Progenitor cell of endocrine pancreas (in vitro differentiated cells): Measurements from ENCODE around the gene WFDC1. TPM values are rescaled to one million over a fixed set of nuclear protein-coding genes. Genes with fewer than 3 reads are reported as not detected.

Experiments used
- DNase-seq: peaks from one replicate; pipeline ENCODE4 v3.0.0; 2021; ENCODE audit warnings: low spot score; ENCODE audit not compliant: unreplicated experiment
- H3K27ac Mint-ChIP-seq: 2 replicates; pipeline ENCODE4 v1.8.0; 2021; ENCODE audit warnings: mild to moderate bottlenecking, moderate library complexity, mixed read lengths
- H3K27me3 Mint-ChIP-seq: 2 replicates; pipeline ENCODE4 v1.8.0; 2021; ENCODE audit warnings: mixed read lengths
- H3K36me3 Mint-ChIP-seq: 2 replicates; pipeline ENCODE4 v1.8.0; 2022; ENCODE audit warnings: mixed read lengths; ENCODE audit not compliant: insufficient read depth
- H3K4me1 Mint-ChIP-seq: 2 replicates; pipeline ENCODE4 v1.8.0; 2021; ENCODE audit warnings: low read depth, mixed read lengths
- H3K4me3 Mint-ChIP-seq: 2 replicates; pipeline ENCODE4 v1.8.0; 2021; ENCODE audit warnings: low read depth, mild to moderate bottlenecking, moderate library complexity, mixed read lengths
- H3K9me3 Mint-ChIP-seq: 2 replicates; pipeline ENCODE4 v1.8.0; 2021; ENCODE audit warnings: low read depth, mixed read lengths
- CTCF ChIP-seq: fragments of 200-600 bp; sonication (generic); IDR thresholded peaks from one replicate; pipeline ENCODE4 v1.5.0; 2021; ENCODE audit warnings: antibody characterized with exemption, mild to moderate bottlenecking; ENCODE audit not compliant: unreplicated experiment
- total RNA-seq: library from RNA; stranded (reverse); gene quantifications from 2 replicates; pipeline ENCODE4 v1.2.1, GENCODE V29; 2021

WFDC1 gene
- total RNA-seq, 1 donor from 2014 or later, result 0.24 TPM

DNA sequence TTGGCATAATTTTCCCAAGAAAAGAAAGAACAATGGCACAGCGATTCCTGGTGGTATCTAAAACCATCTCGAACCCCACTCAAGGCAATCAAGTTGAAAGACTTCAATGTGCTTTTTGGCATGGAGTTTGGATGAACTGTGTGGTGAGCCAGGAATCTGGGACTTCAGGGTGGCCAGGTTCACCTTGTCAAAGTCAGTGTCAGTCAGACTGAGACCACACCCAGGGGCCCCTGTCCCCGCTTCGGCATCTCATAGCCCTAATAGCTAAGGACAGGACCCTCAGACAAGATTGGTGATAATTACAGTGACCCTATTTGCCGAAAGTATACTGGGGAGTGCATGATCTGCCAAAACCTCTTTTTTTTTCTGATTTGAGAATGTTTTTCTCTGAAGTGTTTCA is 25.8 kb downstream of the WFDC1 start:
- Mint-ChIP-seq H3K4me1 (no peaks in the 10 kb centered on the region), H3K27me3 (peaks cover 12% of the 10 kb centered on the region), H3K27ac (no peak overlapping the region), H3K4me3 (no peak overlapping the region), H3K9me3 (no peaks in the 10 kb centered on the region), H3K36me3 (no peaks in the 10 kb centered on the region)
- TF ChIP-seq CTCF, result no peak
- no peak for DNase-seq

GRCh38 chr16:84321932-84322331 is 27.3 kb downstream of the WFDC1 start:
- Mint-ChIP-seq H3K27ac (no peak overlapping the region), H3K4me1 (no peaks in the 10 kb centered on the region), H3K27me3 (peaks cover 7% of the 10 kb centered on the region), H3K36me3 (no peaks in the 10 kb centered on the region), H3K4me3 (no peak overlapping the region), H3K9me3 (no peaks in the 10 kb centered on the region)
- DNase-seq, result no peak
- no peak for TF ChIP-seq CTCF

- Mint-ChIP-seq H3K4me3 (no peak overlapping the region), H3K27me3 (peaks cover 9% of the 10 kb centered on the region), H3K9me3 (no peaks in the 10 kb centered on the region), H3K36me3 (no peaks in the 10 kb centered on the region), H3K27ac (no peak overlapping the region), H3K4me1 (no peaks in the 10 kb centered on the region)
- TF ChIP-seq CTCF, result no peak
- no peak for DNase-seq
Measured at GRCh38 chr16:84322749-84323148, 28.1 kb downstream of the WFDC1 start.

DNA sequence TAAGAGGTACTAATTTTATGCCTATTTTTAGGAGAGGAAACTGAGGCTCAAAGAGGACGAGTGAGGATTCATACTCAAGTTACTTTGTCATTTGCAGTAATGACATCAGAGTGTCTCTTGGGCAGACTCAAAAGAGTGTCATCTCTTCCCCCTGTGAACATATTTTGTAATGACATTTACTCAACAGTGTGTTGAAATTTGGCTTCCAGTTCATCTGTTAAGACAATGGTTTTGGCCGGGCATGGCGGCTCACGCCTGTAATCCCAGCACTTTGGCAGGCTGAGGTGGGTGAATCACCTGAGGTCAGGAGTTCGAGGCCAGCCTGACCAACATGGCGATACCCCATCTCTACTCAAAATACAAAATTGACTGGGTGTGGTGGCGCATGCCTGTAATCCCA is 28.9 kb downstream of the WFDC1 start:
- Mint-ChIP-seq H3K27me3 (peaks cover 11% of the 10 kb centered on the region), H3K36me3 (no peaks in the 10 kb centered on the region), H3K4me1 (peaks cover 1% of the 10 kb centered on the region), H3K27ac (no peak overlapping the region), H3K9me3 (no peaks in the 10 kb centered on the region), H3K4me3 (no peak overlapping the region)
- TF ChIP-seq CTCF, result no peak
- DNase-seq, result no peak

DNA sequence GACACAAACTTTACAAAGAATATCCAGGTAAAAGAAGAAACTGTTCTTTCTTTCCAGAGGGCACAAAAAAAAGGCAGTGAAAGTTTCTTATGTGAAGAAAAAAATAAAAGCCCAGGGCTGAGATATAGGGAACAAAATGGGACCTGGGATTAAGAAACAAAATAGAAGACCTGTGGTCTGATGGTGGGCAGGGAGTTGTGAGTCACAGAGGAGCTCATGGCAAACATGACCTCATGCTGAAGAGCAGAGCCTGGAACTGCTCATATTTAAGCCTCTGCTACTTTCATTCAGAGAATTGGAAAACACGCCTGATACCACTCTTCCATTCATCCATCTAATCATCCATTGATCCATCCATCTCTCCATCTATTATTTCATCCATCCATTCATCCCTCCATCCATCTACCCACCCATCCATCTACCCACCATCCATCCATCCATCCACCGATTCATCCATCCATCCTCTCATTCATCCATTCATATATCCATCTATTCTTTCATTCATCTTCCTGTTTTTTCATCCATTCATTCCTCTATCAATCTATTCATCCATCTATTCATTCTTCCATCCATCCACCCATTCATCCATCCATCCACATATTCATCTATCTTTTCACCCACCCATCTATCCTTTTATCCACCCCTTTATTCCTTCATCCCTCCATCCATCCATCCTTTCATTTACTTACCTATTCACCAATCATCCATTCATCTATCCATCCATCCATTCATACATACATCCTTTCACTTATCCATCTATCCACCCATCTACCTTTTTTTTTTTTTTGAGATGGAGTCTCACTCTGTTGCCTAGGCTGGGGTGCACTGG is 30.0 kb downstream of the WFDC1 start:
- no peak for TF ChIP-seq CTCF
- peaks cover 3% of the 10 kb centered on the region for H3K4me1 Mint-ChIP-seq

More for the DNA sequence above, 30.0 kb downstream of the WFDC1 start:
- no peaks in the 10 kb centered on the region for H3K9me3 Mint-ChIP-seq
- no peak overlapping the region for H3K4me3 Mint-ChIP-seq
- no peak overlapping the region for H3K27ac Mint-ChIP-seq
- no peaks in the 10 kb centered on the region for H3K36me3 Mint-ChIP-seq
- H3K27me3 Mint-ChIP-seq, result peaks cover 11% of the 10 kb centered on the region
- no peak for DNase-seq
